Measurements from ENCODE around the gene UGT1A4. TPM values are rescaled to one million over a fixed set of nuclear protein-coding genes. Genes with fewer than 3 reads are reported as not detected.

UGT1A4 gene
- total RNA-seq, 2 donors from 2014 or later, result 0.93 to 1.8 TPM

DNA sequence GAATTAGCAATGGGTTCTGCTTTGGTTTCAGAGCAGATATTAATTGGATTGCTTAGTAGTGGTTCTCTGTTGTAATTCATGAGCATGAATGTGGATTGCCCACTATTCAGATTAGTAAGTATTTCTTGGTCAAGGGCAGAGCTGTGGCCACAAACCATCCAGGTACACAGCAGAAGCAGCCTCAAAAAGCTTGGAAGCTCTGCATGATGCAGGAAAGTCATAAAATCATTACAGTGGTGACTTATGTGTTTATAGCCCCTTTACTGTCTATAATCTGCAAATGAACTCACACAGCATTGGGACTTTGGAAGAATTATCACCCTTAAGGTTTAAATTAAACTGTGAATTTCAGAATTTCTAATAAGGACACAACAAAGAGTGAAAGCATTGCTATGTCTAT is 39.6 kb downstream of the UGT1A4 start:
- Histone ChIP-seq H3K4me3 (no peak overlapping the region), H3K9me3 (no peaks in the 10 kb centered on the region), H3K27ac (no peak overlapping the region), H3K27me3 (no peaks in the 10 kb centered on the region), H3K36me3 (no peaks in the 10 kb centered on the region), H3K4me1 (no peaks in the 10 kb centered on the region), H3K9ac (ENCODE audit: low read depth in 2 of 2, low read length in 2 of 2) (no peak overlapping the region)
- no peak for DNase-seq
- intact Hi-C loops (cut with DNase I), result no loop called here
- TF ChIP-seq, protein P1, sequence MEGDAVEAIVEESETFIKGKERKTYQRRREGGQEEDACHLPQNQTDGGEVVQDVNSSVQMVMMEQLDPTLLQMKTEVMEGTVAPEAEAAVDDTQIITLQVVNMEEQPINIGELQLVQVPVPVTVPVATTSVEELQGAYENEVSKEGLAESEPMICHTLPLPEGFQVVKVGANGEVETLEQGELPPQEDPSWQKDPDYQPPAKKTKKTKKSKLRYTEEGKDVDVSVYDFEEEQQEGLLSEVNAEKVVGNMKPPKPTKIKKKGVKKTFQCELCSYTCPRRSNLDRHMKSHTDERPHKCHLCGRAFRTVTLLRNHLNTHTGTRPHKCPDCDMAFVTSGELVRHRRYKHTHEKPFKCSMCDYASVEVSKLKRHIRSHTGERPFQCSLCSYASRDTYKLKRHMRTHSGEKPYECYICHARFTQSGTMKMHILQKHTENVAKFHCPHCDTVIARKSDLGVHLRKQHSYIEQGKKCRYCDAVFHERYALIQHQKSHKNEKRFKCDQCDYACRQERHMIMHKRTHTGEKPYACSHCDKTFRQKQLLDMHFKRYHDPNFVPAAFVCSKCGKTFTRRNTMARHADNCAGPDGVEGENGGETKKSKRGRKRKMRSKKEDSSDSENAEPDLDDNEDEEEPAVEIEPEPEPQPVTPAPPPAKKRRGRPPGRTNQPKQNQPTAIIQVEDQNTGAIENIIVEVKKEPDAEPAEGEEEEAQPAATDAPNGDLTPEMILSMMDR (IDR thresholded peaks at IDR 0.05), result no peak

DNA sequence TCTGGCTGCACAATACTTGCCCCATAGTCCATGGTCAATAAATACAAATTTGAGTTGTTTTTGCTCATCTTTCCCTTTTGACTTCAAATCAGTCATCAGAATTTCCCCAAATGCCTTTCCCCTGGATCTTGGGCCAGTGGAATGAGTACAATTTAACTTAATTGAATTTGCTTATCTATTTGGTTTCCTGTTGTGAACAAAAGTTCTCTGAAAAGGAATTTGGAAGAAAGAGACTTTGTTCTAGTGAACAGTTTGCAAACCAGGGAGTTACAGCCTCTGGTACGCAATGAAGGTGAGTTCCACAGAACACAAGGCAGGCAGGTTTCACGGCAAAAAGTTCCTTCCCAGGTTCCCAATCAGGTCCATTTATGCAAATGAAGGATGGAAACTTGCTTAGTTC is 40.3 kb downstream of the UGT1A4 start:
- H3K4me1 ChIP-seq, result no peaks in the 10 kb centered on the region
- no peaks in the 10 kb centered on the region for H3K9me3 ChIP-seq
- TF ChIP-seq, protein P1 (IDR thresholded peaks at IDR 0.05), result no peak

DNA sequence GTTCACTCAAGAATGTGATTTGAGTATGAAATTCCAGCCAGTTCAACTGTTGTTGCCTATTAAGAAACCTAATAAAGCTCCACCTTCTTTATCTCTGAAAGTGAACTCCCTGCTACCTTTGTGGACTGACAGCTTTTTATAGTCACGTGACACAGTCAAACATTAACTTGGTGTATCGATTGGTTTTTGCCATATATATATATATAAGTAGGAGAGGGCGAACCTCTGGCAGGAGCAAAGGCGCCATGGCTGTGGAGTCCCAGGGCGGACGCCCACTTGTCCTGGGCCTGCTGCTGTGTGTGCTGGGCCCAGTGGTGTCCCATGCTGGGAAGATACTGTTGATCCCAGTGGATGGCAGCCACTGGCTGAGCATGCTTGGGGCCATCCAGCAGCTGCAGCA is 41.5 kb downstream of the UGT1A4 start, which contains the start of gene UGT1A1:
TSS of gene UGT1A1 (plus strand) at position 228 of the 400 bp plus-strand sequence. CDS start at position 246, 18 bp downstream.
- TF ChIP-seq, protein P1 (IDR thresholded peaks at IDR 0.05), result no peak
- intact Hi-C loops (cut with DNase I), result no loop called here
- Histone ChIP-seq H3K9ac (ENCODE audit: low read depth in 2 of 2, low read length in 2 of 2) (no peak within 1 kb of the TSS), H3K27me3 (no peaks in the 10 kb centered on the region), H3K9me3 (no peaks in the 10 kb centered on the region), H3K27ac (no peak within 1 kb of the TSS), H3K36me3 (no peaks in the 10 kb centered on the region), H3K4me1 (no peaks in the 10 kb centered on the region), H3K4me3 (no peak within 1 kb of the TSS)
- DNase-seq, result no peak

More for the DNA sequence above, 40.3 kb downstream of the UGT1A4 start:
- no peak overlapping the region for H3K9ac ChIP-seq (ENCODE audit: low read depth in 2 of 2, low read length in 2 of 2)
- no peaks in the 10 kb centered on the region for H3K27me3 ChIP-seq
- intact Hi-C loops (cut with DNase I), result no loop called here
- DNase-seq, result no peak
- H3K4me3 ChIP-seq, result no peak overlapping the region
- no peaks in the 10 kb centered on the region for H3K36me3 ChIP-seq
- no peak overlapping the region for H3K27ac ChIP-seq

DNA sequence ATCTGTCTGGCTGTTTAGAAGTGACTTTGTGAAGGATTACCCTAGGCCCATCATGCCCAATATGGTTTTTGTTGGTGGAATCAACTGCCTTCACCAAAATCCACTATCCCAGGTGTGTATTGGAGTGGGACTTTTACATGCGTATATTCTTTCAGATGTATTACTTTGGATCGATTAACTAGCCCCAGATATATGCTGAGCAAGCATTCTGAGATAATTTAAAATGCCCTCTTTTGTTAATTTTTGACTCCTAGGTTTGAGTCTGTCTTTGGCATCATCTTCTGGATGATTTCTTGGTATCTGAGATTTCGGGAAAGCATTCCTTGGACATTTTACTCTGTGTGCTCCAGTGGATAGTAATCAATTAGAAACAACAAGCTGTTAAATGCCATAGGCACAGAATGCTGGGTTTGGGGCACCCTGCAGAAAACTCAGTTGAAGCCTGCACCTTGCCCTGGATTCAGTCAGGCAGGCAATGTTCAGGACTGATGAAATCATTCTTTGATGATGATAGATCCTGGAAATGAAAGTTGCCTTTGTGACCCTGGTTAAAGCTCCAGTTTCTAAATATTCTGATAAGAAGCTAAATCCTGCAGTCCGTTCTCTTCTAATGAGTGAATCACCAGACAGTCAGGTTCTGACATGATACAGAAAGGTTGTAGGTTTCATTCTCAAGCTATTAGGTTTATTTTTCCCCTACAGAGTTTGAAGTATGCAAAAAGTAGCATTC is 42.7 kb downstream of the UGT1A4 start:
- TF ChIP-seq, protein P1 (IDR thresholded peaks at IDR 0.05), result no peak
- no peak overlapping the region for H3K27ac ChIP-seq
- no peaks in the 10 kb centered on the region for H3K9me3 ChIP-seq
- H3K4me3 ChIP-seq, result no peak overlapping the region
- intact Hi-C loops (cut with DNase I), result no loop called here
- DNase-seq, result no peak
- no peaks in the 10 kb centered on the region for H3K36me3 ChIP-seq
- no peaks in the 10 kb centered on the region for H3K27me3 ChIP-seq
- H3K4me1 ChIP-seq, result no peaks in the 10 kb centered on the region
- H3K9ac ChIP-seq (ENCODE audit: low read depth in 2 of 2, low read length in 2 of 2), result no peak overlapping the region

DNA sequence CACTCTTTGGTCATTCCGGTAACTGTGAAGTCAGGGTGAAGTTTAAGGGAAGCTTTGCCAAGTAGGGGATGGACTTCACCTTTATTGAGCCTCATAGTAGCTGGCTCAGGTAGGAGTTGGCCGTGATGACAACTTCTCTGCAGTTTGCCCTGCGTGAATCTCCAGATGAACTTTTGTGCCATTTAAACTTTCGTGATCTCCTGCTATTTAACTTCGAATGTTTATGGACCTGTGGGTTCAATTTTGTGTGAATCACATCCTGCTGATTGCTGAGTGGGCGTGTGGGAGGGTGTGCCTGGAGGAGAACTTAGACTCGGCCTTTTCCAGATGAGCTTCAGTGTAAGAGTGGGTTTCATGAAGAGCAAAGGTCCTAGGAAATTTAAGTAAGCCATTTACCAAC is 45.7 kb downstream of the UGT1A4 start:
- TF ChIP-seq, protein P1 (IDR thresholded peaks at IDR 0.05), result no peak
- Histone ChIP-seq H3K27me3 (no peaks in the 10 kb centered on the region), H3K36me3 (no peaks in the 10 kb centered on the region), H3K9me3 (no peaks in the 10 kb centered on the region), H3K9ac (ENCODE audit: low read depth in 2 of 2, low read length in 2 of 2) (no peak overlapping the region), H3K27ac (no peak overlapping the region), H3K4me1 (no peaks in the 10 kb centered on the region), H3K4me3 (no peak overlapping the region)
- DNase-seq, result peak; percentile 27
- intact Hi-C loops (cut with DNase I), result no loop called here

Data from colonic mucosa (tissue), 4 donors.